Gastroesophageal sphincter (tissue), 4 donors: ENCODE results near the gene PIP5K1B. TPM values are rescaled to one million over a fixed set of nuclear protein-coding genes. Genes with fewer than 3 reads are reported as not detected.
"Not testable (repeated sequence)": the region's sequence is repeated elsewhere in the genome, so short reads cannot be mapped to it uniquely, and the experiment has no call there.

Experiments used
- ATAC-seq: fragments of 150-250 bp; one replicate; pipeline ENCODE4 v1.9.1; 2016; ENCODE audit warnings: mild to moderate bottlenecking, moderate library complexity
- H3K27ac ChIP-seq, 4 donors: fragments of 200-600 bp; sonication (generic) in 3 of 4; 1 replicate in 3 of 4; 2 replicates in 1 of 4; pipeline ENCODE4 v1.5.1; 2016 to 2019
- H3K27me3 ChIP-seq: fragments of 200-600 bp; sonication (generic); one replicate; pipeline ENCODE4 v1.5.1; 2019
- H3K36me3 ChIP-seq, 2 donors: fragments of 200-600 bp; sonication (generic); one replicate each; pipeline ENCODE4 v1.5.1; 2019; ENCODE audit warnings: control low read depth in 1 of 2
- H3K4me1 ChIP-seq, 3 donors: fragments of 200-600 bp; sonication (generic); 1 replicate in 2 of 3; 2 replicates in 1 of 3; pipeline ENCODE4 v1.5.1; 2016 to 2019; ENCODE audit warnings: control low read depth in 2 of 3
- H3K4me3 ChIP-seq, 2 donors: fragments of 200-600 bp; sonication (generic); one replicate each; pipeline ENCODE4 v1.5.1; 2019; ENCODE audit warnings: mild to moderate bottlenecking in 1 of 2, moderate library complexity in 1 of 2
- H3K9me3 ChIP-seq, 3 donors: fragments of 200-600 bp; sonication (generic); one replicate each; pipeline ENCODE4 v1.5.1; 2017 to 2019; ENCODE audit warnings: control low read depth in 2 of 3
- EP300 ChIP-seq: sonication (generic); formaldehyde crosslinking; IDR thresholded peaks from one replicate; pipeline ENCODE4 v1.6.1; 2017; ENCODE audit warnings: antibody characterized with exemption, mild to moderate bottlenecking
- POLR2A ChIP-seq, 2 donors: fragments of 450-650 bp; IDR thresholded peaks; one replicate each; pipeline ENCODE4 v1.6.1; 2017; ENCODE audit warnings: antibody characterized with exemption in 2 of 2, mild to moderate bottlenecking in 2 of 2, moderate library complexity in 1 of 2
- POLR2AphosphoS5 ChIP-seq: sonication (generic); formaldehyde crosslinking; IDR thresholded peaks from one replicate; pipeline ENCODE4 v1.6.1; 2017; ENCODE audit warnings: antibody characterized with exemption
- WGBS, 2 donors: methylation state at CpG; one replicate each; pipeline ENCODE4 v1.1.5; 2018; ENCODE audit warnings: low coverage in 1 of 2; 5-methylcytosine and 5-hydroxymethylcytosine counted together
- total RNA-seq, 4 donors: library from RNA; depleted of rRNA; stranded (reverse); fragments of >200 nt; gene quantifications; one replicate each; pipeline ENCODE4 v1.1.0, GENCODE V29; 2016
- TF ChIP-seq, protein P1 (sequence below), 4 experiments: fragments of 200-600 bp in 2 of 4; fragments of 450-650 bp in 2 of 4; sonication (generic) in 1 of 4; IDR thresholded peaks; one replicate each; pipeline ENCODE4 v1.5.1; 2017 to 2019; ENCODE audit warnings: antibody characterized with exemption in 4 of 4, mild to moderate bottlenecking in 2 of 4, moderate library complexity in 2 of 4

The PIP5K1B gene
- total RNA-seq, 4 donors from 2014 or later, result 0.67 to 5.1 (median 1.2) TPM

DNA sequence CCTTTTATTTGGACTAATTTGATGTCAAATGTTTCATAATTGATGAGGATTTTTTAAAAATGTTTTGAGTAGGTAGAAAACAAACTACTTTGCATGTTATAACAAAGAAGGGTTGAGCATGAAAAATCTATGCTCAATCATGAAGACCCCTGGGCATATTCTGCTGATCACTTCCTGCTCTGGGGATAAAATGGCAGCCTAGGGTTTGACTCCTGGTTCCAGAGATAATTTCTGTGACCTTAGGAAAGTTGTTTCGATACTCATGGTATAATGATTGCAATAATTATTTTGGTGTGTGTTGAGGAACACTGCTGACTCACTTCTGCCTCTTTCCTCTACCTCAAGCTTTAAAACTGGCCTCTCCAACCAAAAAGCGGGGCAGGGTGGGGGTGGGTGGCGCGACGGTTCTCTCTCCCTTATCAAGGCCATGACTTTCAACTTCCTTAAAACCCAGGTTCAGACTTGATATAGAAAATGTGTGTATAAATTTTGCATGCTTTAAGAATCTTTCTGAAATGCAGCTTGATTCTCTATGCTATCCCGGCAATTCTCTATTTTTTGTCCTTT lies 6.0 kb upstream of the PIP5K1B start:
- no peaks in the 10 kb centered on the region for H3K9me3 ChIP-seq
- no peaks in the 10 kb centered on the region for H3K36me3 ChIP-seq
- H3K4me1 ChIP-seq, result no peaks in the 10 kb centered on the region
- WGBS, 2 donors, result 76 to 94% methylated on average over 5 to 6 of the region's 6 CpGs
- ATAC-seq, result no peak
- TF ChIP-seq POLR2AphosphoS5 (no peak), POLR2A (IDR thresholded peaks at IDR 0.05) (no peak), EP300 (no peak)
- TF ChIP-seq, protein P1, sequence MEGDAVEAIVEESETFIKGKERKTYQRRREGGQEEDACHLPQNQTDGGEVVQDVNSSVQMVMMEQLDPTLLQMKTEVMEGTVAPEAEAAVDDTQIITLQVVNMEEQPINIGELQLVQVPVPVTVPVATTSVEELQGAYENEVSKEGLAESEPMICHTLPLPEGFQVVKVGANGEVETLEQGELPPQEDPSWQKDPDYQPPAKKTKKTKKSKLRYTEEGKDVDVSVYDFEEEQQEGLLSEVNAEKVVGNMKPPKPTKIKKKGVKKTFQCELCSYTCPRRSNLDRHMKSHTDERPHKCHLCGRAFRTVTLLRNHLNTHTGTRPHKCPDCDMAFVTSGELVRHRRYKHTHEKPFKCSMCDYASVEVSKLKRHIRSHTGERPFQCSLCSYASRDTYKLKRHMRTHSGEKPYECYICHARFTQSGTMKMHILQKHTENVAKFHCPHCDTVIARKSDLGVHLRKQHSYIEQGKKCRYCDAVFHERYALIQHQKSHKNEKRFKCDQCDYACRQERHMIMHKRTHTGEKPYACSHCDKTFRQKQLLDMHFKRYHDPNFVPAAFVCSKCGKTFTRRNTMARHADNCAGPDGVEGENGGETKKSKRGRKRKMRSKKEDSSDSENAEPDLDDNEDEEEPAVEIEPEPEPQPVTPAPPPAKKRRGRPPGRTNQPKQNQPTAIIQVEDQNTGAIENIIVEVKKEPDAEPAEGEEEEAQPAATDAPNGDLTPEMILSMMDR (IDR thresholded peaks at IDR 0.05), result no peak
- no peak overlapping the region for H3K4me3 ChIP-seq
- H3K27me3 ChIP-seq, result peaks cover 10% of the 10 kb centered on the region
- H3K27ac ChIP-seq, result no peak overlapping the region

DNA sequence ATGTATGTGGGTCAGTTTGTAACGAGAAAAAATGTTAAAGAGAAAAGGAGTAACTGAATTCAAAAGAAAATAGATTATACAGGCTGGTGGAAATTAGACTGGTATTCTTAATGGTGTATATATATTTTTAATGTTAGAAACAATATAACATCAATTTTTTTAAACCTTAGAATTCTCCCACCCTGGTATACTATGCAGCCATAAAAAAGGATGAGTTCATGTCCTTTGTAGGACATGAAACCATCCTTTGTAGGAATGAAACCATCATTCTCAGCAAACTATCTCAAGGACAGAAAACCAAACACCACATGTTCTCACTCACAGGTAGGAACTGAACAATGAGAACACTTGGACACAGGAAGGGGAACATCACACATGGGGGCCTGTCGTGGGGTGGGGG lies 5.4 kb upstream of the PIP5K1B start:
- not testable (repeated sequence) for H3K4me3 ChIP-seq, H3K27ac ChIP-seq, H3K9me3 ChIP-seq, ATAC-seq, H3K36me3 ChIP-seq, H3K4me1 ChIP-seq
- H3K27me3 ChIP-seq, result peaks cover 12% of the 10 kb centered on the region
- WGBS, 2 donors, result 83% methylated on average over 2 of the region's 2 CpGs; no CpG with 5 or more reads in 1 of the 2 donors

DNA sequence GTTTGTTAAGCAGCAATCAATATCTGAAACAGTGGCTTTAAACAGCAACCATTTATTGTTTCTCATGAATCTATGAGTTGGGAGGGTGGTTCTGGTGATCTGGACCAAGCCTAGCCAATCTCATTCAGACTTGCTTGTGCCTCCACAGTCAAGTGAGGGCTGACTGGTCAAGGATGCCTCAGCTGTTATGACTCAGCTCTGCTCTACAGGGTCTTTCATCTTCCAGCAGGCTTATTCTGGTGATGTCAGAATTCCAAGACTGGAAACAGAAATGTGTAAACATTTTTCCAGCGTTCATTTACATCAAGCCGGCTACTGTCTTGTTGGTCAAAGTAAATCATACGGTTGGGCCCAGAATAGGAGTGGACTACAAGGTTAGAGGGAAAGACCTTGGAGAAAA lies 2.5 kb upstream of the PIP5K1B start:
- peaks cover 2 to 29% (median 10%) of the 10 kb centered on the region in 3 donors for H3K4me1 ChIP-seq
- H3K27ac ChIP-seq, result no peak overlapping the region
- H3K9me3 ChIP-seq, result no peaks in the 10 kb centered on the region
- no peak for ATAC-seq
- H3K4me3 ChIP-seq, result no peak overlapping the region
- H3K36me3 ChIP-seq, result no peaks in the 10 kb centered on the region
- peaks cover 31% of the 10 kb centered on the region for H3K27me3 ChIP-seq
- no peak for TF ChIP-seq POLR2A (IDR thresholded peaks at IDR 0.05)
- WGBS, 2 donors, result 40 to 68% methylated on average over 1 to 3 of the region's 3 CpGs

DNA sequence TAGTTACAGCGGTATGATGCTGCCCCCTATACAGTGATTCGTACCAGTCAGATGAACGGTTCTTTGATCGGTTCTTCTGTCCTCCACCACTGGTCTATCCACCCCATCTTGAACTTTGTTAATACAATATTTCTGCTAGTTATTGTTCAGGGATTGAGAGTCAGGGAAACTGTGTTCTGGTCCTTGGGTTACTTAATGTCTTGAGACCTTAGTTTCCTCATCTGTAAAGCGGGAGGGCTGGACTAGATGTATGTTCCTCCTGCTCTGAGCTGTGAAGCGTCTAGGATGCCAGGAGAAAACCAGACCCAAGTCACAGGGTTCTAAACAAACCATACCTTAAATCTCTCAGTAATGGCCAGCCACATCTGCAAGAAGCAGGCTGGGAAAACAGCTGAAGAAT lies 1.4 kb upstream of the PIP5K1B start:
- ATAC-seq, result no peak
- peaks cover 2 to 29% (median 10%) of the 10 kb centered on the region in 3 donors for H3K4me1 ChIP-seq
- TF ChIP-seq, protein P1 (IDR thresholded peaks at IDR 0.05), result no peak
- TF ChIP-seq POLR2A (IDR thresholded peaks at IDR 0.05) (no peak), POLR2AphosphoS5 (no peak), EP300 (no peak)
- H3K27me3 ChIP-seq, result peaks cover 38% of the 10 kb centered on the region
- no peak overlapping the region for H3K4me3 ChIP-seq
- H3K27ac ChIP-seq, result no peak overlapping the region
- 61 to 80% methylated on average over 1 to 6 of the region's 6 CpGs for WGBS, 2 donors
- H3K9me3 ChIP-seq, result no peaks in the 10 kb centered on the region
- no peaks in the 10 kb centered on the region for H3K36me3 ChIP-seq

DNA sequence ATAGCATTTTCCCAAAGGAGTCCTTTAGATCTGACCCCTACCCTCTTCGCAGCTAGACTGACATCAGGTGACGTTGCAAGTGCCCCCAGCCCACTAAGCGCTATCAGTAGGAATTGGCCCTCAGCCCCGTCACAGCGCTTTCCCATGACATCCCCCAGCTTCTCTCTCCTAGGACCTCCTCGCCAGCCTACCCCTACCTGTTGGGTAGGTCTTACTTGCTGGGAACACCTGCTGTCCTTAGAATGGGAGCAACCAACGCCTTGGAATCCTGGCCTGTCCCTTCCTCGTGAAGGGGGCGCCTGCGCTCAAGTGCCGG lies 584 bp upstream of the PIP5K1B start:
- TF ChIP-seq POLR2AphosphoS5, result no peak
- TF ChIP-seq EP300, result no peak
- no peak for TF ChIP-seq POLR2A (IDR thresholded peaks at IDR 0.05)
- TF ChIP-seq, protein P1 (IDR thresholded peaks at IDR 0.05), result no peak

DNA sequence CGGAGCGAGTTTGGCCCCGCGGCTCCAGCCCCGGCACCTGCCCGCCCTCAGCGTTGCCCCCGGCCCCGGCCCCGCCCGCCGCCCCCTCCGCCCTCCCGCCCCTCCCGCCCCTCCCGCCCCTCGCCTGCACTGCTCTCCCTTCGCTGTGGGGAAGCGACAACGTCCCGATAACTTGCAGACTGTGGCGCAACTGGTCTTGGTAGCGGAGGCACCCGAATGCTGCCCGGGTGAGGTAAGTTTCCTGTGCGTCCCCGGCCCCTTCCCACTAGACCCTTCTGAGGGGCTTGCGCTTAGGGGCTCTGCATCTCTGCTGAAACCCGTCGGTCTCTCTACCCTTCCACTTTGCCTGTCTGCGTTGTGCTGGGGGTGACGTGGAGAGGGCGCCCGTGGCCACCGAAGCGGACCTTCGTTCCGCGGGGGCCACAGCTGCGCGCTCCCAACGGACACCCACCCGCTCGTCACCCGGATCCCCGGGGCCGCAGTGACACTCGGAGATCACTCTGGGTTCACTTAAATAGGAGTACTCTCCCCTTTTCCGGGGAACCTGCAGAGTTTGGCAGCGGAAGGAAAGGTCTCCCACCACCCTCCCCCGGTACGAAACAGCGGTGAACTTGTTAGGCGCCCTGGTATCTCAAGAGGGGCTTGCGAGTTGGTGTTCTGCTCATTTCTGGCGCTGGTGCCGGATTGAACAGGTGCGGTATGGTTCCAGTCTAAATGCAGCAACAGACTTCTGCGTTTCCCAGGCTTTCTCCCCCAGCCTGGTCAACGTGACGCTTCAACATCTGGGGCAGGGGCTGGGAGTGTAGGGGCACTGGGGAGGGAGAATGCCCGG lies 707 bp downstream of the PIP5K1B start:
- no peaks in the 10 kb centered on the region for H3K36me3 ChIP-seq
- no peaks in the 10 kb centered on the region for H3K9me3 ChIP-seq
- H3K27me3 ChIP-seq, result peaks cover 55% of the 10 kb centered on the region
- TF ChIP-seq POLR2AphosphoS5 (no peak), EP300 (no peak), POLR2A (IDR thresholded peaks at IDR 0.05) (no peak)
- TF ChIP-seq, protein P1 (IDR thresholded peaks at IDR 0.05), result no peak
- peak overlapping the region in 3 of 4 donors; percentile 57 to 72 (median 70) for H3K27ac ChIP-seq
- H3K4me3 ChIP-seq, result peak overlapping the region; percentile 49 to 72
- no CpG with 5 or more reads among the region's 62 CpGs for WGBS, 2 donors
- no peak for ATAC-seq
- H3K4me1 ChIP-seq, result peaks cover 2 to 29% (median 10%) of the 10 kb centered on the region in 3 donors

More for the DNA sequence above, 584 bp upstream of the PIP5K1B start:
- H3K4me1 ChIP-seq, result peaks cover 2 to 29% (median 10%) of the 10 kb centered on the region in 3 donors
- no peak for ATAC-seq
- peak overlapping the region in 1 of 2 donors; percentile 72 for H3K4me3 ChIP-seq
- H3K27me3 ChIP-seq, result peaks cover 42% of the 10 kb centered on the region
- H3K9me3 ChIP-seq, result no peaks in the 10 kb centered on the region
- WGBS, 2 donors, result 9 to 10% methylated on average over 5 of the region's 11 CpGs
- H3K27ac ChIP-seq, result peak overlapping the region in 2 of 4 donors; percentile 70 to 72
- no peaks in the 10 kb centered on the region for H3K36me3 ChIP-seq
